ENCODE data around the gene ERC2.

Gene ERC2

GRCh38 chr3:55815262-55815661 is 653.0 kb downstream of the ERC2 start:
- no peak overlapping the region for H2AFZ ChIP-seq (ENCODE audit: low read length)
- no peaks in the 10 kb centered on the region for H3K36me3 ChIP-seq (ENCODE audit: insufficient read depth, low read length)
- H3K4me3 ChIP-seq (ENCODE audit: low read length, poor library complexity, severe bottlenecking): no peak overlapping the region
- H3K9me3 ChIP-seq (ENCODE audit: insufficient read depth, low read depth, low read length): no peaks in the 10 kb centered on the region
- H3K9me2 ChIP-seq (replicated peaks; ENCODE audit: low read depth, low read length): no peaks in the 10 kb centered on the region
- H3K9ac ChIP-seq (ENCODE audit: low read depth, low read length, poor library complexity, severe bottlenecking): no peak overlapping the region
- no peaks in the 10 kb centered on the region for H3F3A ChIP-seq (ENCODE audit: low read depth)
- no peaks in the 10 kb centered on the region for H3K4me1 ChIP-seq (ENCODE audit: insufficient read depth, low read length, poor library complexity, severe bottlenecking)
- no peaks in the 10 kb centered on the region for H4K20me1 ChIP-seq (ENCODE audit: insufficient read depth, low read length, poor library complexity, severe bottlenecking)
- no peak overlapping the region for H3K4me2 ChIP-seq (ENCODE audit: low read depth, low read length, poor library complexity, severe bottlenecking)
- H3K27me3 ChIP-seq (ENCODE audit: insufficient read depth, low read length, poor library complexity, severe bottlenecking): no peaks in the 10 kb centered on the region
- no peak for TF ChIP-seq CTCF (conservative IDR thresholded peaks at IDR 0.05; ENCODE audit: low read length)
- TF ChIP-seq EZH2phosphoT487 (IDR thresholded peaks at IDR 0.05; ENCODE audit: borderline replicate concordance): no peak
- H3K79me2 ChIP-seq (ENCODE audit: insufficient read depth, low read length): no peaks in the 10 kb centered on the region

- no peaks in the 10 kb centered on the region for H3K9me2 ChIP-seq (replicated peaks; ENCODE audit: low read depth, low read length)
- TF ChIP-seq CTCF (conservative IDR thresholded peaks at IDR 0.05; ENCODE audit: low read length) (no peak), EZH2phosphoT487 (IDR thresholded peaks at IDR 0.05; ENCODE audit: borderline replicate concordance) (no peak)
- H3K4me1 ChIP-seq (ENCODE audit: insufficient read depth, low read length, poor library complexity, severe bottlenecking): no peaks in the 10 kb centered on the region
- no peaks in the 10 kb centered on the region for H3K9me3 ChIP-seq (ENCODE audit: insufficient read depth, low read depth, low read length)
- no peak overlapping the region for H3K4me3 ChIP-seq (ENCODE audit: low read length, poor library complexity, severe bottlenecking)
- no peak overlapping the region for H3K9ac ChIP-seq (ENCODE audit: low read depth, low read length, poor library complexity, severe bottlenecking)
- no peaks in the 10 kb centered on the region for H4K20me1 ChIP-seq (ENCODE audit: insufficient read depth, low read length, poor library complexity, severe bottlenecking)
- H3K79me2 ChIP-seq (ENCODE audit: insufficient read depth, low read length): no peaks in the 10 kb centered on the region
- H3F3A ChIP-seq (ENCODE audit: low read depth): no peaks in the 10 kb centered on the region
- H3K27me3 ChIP-seq (ENCODE audit: insufficient read depth, low read length, poor library complexity, severe bottlenecking): no peaks in the 10 kb centered on the region
- no peak overlapping the region for H2AFZ ChIP-seq (ENCODE audit: low read length)
- H3K36me3 ChIP-seq (ENCODE audit: insufficient read depth, low read length): no peaks in the 10 kb centered on the region
- H3K4me2 ChIP-seq (ENCODE audit: low read depth, low read length, poor library complexity, severe bottlenecking): no peak overlapping the region
Measured at GRCh38 chr3:55813268-55814097, 654.8 kb downstream of the ERC2 start.

GRCh38 chr3:55812394-55813013 is 655.8 kb downstream of the ERC2 start:
- Histone ChIP-seq H4K20me1 (ENCODE audit: insufficient read depth, low read length, poor library complexity, severe bottlenecking) (no peaks in the 10 kb centered on the region), H3K79me2 (ENCODE audit: insufficient read depth, low read length) (no peaks in the 10 kb centered on the region), H3K4me2 (ENCODE audit: low read depth, low read length, poor library complexity, severe bottlenecking) (no peak overlapping the region), H3K9me2 (replicated peaks; ENCODE audit: low read depth, low read length) (no peaks in the 10 kb centered on the region), H3K4me3 (ENCODE audit: low read length, poor library complexity, severe bottlenecking) (no peak overlapping the region), H3F3A (ENCODE audit: low read depth) (no peaks in the 10 kb centered on the region), H3K4me1 (ENCODE audit: insufficient read depth, low read length, poor library complexity, severe bottlenecking) (no peaks in the 10 kb centered on the region), H3K9me3 (ENCODE audit: insufficient read depth, low read depth, low read length) (no peaks in the 10 kb centered on the region), H2AFZ (ENCODE audit: low read length) (no peak overlapping the region), H3K9ac (ENCODE audit: low read depth, low read length, poor library complexity, severe bottlenecking) (no peak overlapping the region), H3K36me3 (ENCODE audit: insufficient read depth, low read length) (no peaks in the 10 kb centered on the region), H3K27me3 (ENCODE audit: insufficient read depth, low read length, poor library complexity, severe bottlenecking) (no peaks in the 10 kb centered on the region)
- TF ChIP-seq EZH2phosphoT487 (IDR thresholded peaks at IDR 0.05; ENCODE audit: borderline replicate concordance): no peak
